Fibroblast of pulmonary artery (primary cell): ENCODE data around the gene ACTMAP.

Experiments
- DNase-seq: peaks from one replicate; pipeline ENCODE4 v3.0.0-alpha.2; 2010; ENCODE audit warnings: low read depth
- H3K4me3 ChIP-seq: replicated peaks from 2 replicates; pipeline ENCODE4 v1.5.1; 2011; ENCODE audit warnings: low read depth, mild to moderate bottlenecking, control low read depth, low read length, moderate library complexity
- TF ChIP-seq, protein P1 (sequence below): IDR thresholded peaks from 2 replicates; pipeline ENCODE4 v1.5.1; 2011; ENCODE audit warnings: mild to moderate bottlenecking, control low read depth, low read length, inconsistent platforms; ENCODE audit errors: missing control alignments

ACTMAP gene

DNA sequence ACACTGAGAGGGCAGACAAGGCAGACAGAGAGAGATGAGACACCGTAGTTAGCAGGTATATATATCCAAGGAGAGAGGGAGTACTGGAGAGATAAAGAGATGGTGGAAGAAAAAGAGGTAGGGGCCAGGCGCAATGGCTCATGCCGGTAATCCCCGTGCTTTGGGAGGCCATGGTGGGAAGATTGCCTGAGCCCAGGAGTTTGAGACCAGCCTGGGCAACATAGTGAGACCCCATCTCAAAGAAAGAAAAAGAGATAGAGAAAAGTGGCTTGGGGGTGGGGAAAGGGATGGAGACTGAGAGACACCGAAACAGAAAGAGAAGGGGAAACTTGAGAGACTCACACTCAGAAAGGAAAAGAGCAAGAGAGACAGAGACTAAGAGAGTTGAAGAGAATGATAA lies 30.3 kb upstream of the ACTMAP start:
- H3K4me3 ChIP-seq = no peak overlapping the region
- no peak for DNase-seq
- TF ChIP-seq, protein P1, sequence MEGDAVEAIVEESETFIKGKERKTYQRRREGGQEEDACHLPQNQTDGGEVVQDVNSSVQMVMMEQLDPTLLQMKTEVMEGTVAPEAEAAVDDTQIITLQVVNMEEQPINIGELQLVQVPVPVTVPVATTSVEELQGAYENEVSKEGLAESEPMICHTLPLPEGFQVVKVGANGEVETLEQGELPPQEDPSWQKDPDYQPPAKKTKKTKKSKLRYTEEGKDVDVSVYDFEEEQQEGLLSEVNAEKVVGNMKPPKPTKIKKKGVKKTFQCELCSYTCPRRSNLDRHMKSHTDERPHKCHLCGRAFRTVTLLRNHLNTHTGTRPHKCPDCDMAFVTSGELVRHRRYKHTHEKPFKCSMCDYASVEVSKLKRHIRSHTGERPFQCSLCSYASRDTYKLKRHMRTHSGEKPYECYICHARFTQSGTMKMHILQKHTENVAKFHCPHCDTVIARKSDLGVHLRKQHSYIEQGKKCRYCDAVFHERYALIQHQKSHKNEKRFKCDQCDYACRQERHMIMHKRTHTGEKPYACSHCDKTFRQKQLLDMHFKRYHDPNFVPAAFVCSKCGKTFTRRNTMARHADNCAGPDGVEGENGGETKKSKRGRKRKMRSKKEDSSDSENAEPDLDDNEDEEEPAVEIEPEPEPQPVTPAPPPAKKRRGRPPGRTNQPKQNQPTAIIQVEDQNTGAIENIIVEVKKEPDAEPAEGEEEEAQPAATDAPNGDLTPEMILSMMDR = no peak

DNA sequence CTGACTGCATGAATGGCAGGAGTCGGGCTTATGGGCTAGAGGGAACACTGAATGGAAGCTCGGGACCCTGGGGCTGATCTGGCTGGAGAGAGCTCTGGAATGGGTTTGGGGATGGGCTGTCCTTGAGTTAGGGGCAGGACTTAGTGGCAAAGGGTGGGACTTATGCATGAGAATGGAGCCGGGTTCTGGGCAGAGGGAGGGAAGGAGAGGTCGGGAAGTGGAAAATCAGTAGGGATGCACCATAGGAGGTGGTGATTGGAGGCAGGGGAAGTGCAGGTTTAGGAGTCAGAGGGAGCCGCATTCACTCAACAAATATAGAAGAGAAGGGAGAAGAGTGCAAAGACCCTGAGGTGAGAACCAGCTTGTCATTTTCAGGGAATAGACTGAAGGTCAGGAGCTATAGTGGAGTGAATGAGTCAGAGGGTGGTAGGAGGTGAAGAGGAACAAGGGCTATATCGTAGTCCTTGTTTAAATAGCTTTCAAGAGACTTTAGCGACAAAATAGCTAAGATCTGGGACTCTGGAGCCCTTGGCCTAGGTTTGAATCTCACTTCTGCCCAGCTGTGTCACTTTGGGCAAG lies 28.5 kb upstream of the ACTMAP start:
- TF ChIP-seq, protein P1 = no peak
- no peak for DNase-seq
- H3K4me3 ChIP-seq = peak overlapping the region; percentile 74

DNA sequence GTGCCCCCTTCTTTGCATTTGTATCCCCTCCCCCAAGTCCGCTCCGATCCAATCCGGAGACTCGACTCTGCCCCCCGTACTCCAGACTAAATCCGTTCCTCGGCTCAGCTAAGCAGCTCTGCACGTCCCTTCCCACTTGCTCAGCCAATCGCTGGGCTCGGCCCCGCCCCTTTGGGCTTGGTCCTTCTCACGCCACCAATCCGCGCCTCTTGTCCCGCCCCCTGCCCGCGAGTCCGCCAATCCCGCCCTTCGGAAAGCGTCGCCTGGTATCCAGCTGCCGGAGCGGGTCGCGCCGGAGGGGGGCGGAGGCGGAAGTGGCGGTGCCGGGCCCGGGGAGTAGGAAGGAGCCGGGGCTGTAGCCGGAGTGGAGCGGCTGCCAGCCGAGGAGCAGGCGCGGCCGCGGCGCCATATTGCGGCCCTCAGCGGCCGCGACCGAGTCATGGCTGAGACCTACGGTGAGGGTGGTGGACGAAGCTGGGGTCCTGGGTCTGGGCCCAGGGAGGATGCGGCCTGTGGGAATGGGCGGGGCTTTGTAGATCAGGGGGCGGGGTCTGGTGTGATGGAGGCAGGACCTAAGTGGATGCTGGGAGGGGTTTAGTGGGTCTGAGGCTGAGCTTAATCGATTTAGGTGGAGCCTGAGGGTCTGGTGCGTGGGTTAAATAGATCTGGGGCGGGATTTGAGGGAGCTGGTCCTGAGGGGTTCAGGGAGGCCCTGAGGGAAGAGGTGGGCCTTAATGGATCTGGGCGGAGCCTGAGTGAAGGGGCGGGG lies 27.8 kb upstream of the ACTMAP start, which contains the start of gene RAB4B:
Gene RAB4B, plus strand, starts transcription at position 311 of the 769 bp plus-strand sequence. Its CDS starts 129 bp downstream, at position 440.
- peak; percentile 100 for DNase-seq
- TF ChIP-seq, protein P1 = no peak
- peak within 1 kb of the TSS; percentile 74 for H3K4me3 ChIP-seq

DNA sequence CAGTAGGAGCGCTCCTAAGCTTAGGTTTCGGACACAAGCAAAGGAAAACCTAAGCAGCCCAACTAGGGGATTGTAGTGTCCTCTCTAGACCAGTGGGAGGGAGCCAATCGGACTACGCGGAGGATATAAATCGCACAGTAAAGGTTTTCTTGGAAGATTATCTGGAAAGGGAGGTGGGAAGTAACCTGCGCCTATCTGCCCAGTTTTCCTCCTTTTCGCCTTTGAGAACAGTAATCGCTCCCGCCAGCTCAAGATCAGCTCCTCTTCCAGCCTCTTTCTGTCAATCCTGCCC lies 27.3 kb upstream of the ACTMAP start:
- no peak for DNase-seq
- peak overlapping the region; percentile 74 for H3K4me3 ChIP-seq
- TF ChIP-seq, protein P1 = no peak

DNA sequence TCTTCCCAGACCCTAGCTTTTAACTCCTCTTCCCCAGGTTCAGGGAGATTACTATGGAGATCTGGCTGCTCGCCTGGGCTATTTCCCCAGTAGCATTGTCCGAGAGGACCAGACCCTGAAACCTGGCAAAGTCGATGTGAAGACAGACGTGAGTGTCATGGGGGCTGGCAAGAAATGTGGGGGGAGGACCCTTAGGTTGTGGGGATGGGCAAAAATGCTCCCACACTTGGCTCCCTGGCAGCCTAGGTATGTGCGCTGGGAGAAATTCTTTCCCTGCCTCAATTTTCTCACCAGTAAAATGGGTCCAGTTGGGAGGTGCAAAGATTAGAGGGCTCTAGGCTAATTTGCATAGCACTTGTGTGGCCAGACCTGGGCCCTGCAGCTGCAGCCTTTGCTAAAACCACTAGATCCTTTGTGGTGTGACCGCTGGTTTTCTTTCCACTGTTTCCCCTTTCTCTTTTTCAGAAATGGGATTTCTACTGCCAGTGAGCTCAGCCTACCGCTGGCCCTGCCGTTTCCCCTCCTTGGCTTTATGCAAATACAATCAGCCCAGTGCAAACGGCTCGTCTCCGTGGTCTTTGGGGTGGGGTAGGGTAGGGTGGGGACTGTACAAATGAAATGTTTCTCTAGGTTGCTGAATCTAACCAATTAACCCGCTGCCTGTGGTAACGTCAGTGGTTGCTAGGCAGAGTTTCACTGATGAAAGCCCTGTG lies 26.8 kb upstream of the ACTMAP start:
- DNase-seq = peak; percentile 94
- H3K4me3 ChIP-seq = peak overlapping the region; percentile 74
- TF ChIP-seq, protein P1 = no peak

DNA sequence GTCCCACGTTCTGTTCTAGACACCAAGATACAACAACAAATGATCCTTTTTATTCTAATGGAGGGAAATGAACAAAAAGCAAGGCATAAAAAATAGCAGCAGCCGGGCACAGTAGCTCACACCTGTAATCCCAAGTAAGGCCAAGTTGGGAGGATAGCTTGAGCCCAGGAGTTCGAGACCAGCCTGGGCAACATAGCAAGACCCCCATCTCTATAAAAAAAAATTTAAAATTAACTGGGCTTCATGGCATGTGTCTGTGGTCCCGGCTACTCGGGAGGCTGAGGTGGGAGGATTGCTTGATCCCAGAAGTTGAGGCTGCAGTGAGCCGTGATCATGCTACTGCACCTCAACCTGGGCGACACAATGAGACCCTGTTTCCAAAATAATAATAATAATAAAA lies 26.1 kb upstream of the ACTMAP start:
- DNase-seq = no peak
- TF ChIP-seq, protein P1 = no peak
- H3K4me3 ChIP-seq = no peak overlapping the region

DNA sequence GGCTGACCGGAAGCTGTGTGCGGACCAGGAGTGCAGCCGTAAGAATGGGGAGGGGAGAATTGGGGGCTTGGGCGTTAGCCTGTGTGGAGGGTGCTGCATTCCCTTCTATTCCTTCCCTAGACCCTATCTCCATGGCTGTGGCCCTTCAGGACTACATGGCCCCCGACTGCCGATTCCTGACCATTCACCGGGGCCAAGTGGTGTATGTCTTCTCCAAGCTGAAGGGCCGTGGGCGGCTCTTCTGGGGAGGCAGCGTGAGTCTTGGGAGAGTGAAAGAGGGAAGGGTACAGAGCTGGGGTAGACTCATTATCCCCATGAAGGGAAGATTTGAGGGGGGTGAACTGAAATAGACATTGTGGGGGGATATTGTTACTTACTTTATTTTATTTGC lies 25.4 kb upstream of the ACTMAP start:
- TF ChIP-seq, protein P1 = no peak
- no peak overlapping the region for H3K4me3 ChIP-seq
- DNase-seq = no peak
